OCI-LY1 (cell line): ENCODE results near the gene DELE1.

Experiments used
- H2AFZ ChIP-seq: fragments of 200-600 bp; sonication (generic), shearing (Covaris generic); 2 replicates; pipeline ENCODE4 v1.6.0; 2014; ENCODE audit warnings: antibody characterized with exemption, mild to moderate bottlenecking, low read length
- H3F3A ChIP-seq: fragments of 200-600 bp; sonication (generic), shearing (Covaris generic); 2 replicates; pipeline ENCODE4 v1.6.0; 2014; ENCODE audit warnings: mild to moderate bottlenecking, antibody characterized with exemption, low read length, moderate library complexity; ENCODE audit not compliant: insufficient read depth
- H3K27ac ChIP-seq: fragments of 200-600 bp; sonication (generic); 2 replicates; pipeline ENCODE4 v1.5.1; 2014; ENCODE audit warnings: low read length, mixed run types, mild to moderate bottlenecking, low read depth; ENCODE audit not compliant: poor library complexity, severe bottlenecking
- H3K27me3 ChIP-seq: fragments of 200-600 bp; sonication (generic); 2 replicates; pipeline ENCODE4 v1.6.0; 2014; ENCODE audit warnings: antibody characterized with exemption, mild to moderate bottlenecking, low read length, moderate library complexity; ENCODE audit not compliant: insufficient read depth
- H3K36me3 ChIP-seq: fragments of 200-600 bp; sonication (generic); 2 replicates; pipeline ENCODE4 v1.6.1; 2014; ENCODE audit warnings: mild to moderate bottlenecking, antibody characterized with exemption, low read length, moderate library complexity, mixed read lengths; ENCODE audit not compliant: insufficient read depth
- H3K4me1 ChIP-seq: fragments of 200-600 bp; sonication (generic); 2 replicates; pipeline ENCODE4 v1.5.1; 2014; ENCODE audit warnings: mild to moderate bottlenecking, low read length, moderate library complexity; ENCODE audit not compliant: insufficient read depth, severe bottlenecking
- H3K4me2 ChIP-seq: fragments of 200-600 bp; sonication (generic), shearing (Covaris generic); 2 replicates; pipeline ENCODE4 v1.6.1; 2014; ENCODE audit warnings: low read length
- H3K4me3 ChIP-seq: fragments of 200-600 bp; sonication (generic); 2 replicates; pipeline ENCODE4 v1.5.1; 2014; ENCODE audit warnings: low read length, low read depth, mild to moderate bottlenecking, mixed read lengths; ENCODE audit not compliant: poor library complexity, severe bottlenecking
- H3K79me2 ChIP-seq: fragments of 200-600 bp; shearing (Covaris generic); 2 replicates; pipeline ENCODE4 v1.6.1; 2016; ENCODE audit warnings: mixed run types, low read length, mixed read lengths; ENCODE audit not compliant: insufficient read depth
- H3K9ac ChIP-seq: fragments of 200-600 bp; sonication (generic), shearing (Covaris generic); 2 replicates; pipeline ENCODE4 v1.6.1; 2014; ENCODE audit warnings: mild to moderate bottlenecking, low read length, mixed read lengths
- H3K9me2 ChIP-seq: fragments of 200-600 bp; sonication (generic), shearing (Covaris generic); 2 replicates; pipeline ENCODE4 v1.6.1; 2014; ENCODE audit warnings: low read depth, mild to moderate bottlenecking, low read length, mixed read lengths
- H3K9me3 ChIP-seq: fragments of 200-600 bp; shearing (Covaris generic); 2 replicates; pipeline ENCODE4 v1.6.1; 2014; ENCODE audit warnings: low read length, mixed read lengths
- H4K20me1 ChIP-seq: fragments of 200-600 bp; sonication (generic), shearing (Covaris generic); 2 replicates; pipeline ENCODE4 v1.6.0; 2016; ENCODE audit warnings: mild to moderate bottlenecking, low read length; ENCODE audit not compliant: insufficient read depth
- EZH2 ChIP-seq: fragments of 200-600 bp; sonication (generic), shearing (Covaris generic); IDR thresholded peaks from 2 replicates; pipeline ENCODE4 v1.8.0; 2017; ENCODE audit warnings: borderline replicate concordance, mixed run types, mild to moderate bottlenecking, antibody characterized with exemption, low read length, moderate library complexity, mixed read lengths
- TF ChIP-seq, protein P1 (sequence below): fragments of 200-600 bp; sonication (generic), shearing (Covaris generic); IDR thresholded peaks from 2 replicates; pipeline ENCODE4 v1.5.1; 2017; ENCODE audit warnings: mild to moderate bottlenecking, antibody characterized with exemption, low read length, moderate library complexity, mixed read lengths

Gene DELE1

GRCh38 chr5:141931694-141932093, 8.0 kb downstream of the DELE1 start:
- no peaks in the 10 kb centered on the region for H4K20me1 ChIP-seq
- H3K9ac ChIP-seq = no peak overlapping the region
- H3F3A ChIP-seq = no peaks in the 10 kb centered on the region
- H3K36me3 ChIP-seq = peaks cover 77% of the 10 kb centered on the region
- H3K27me3 ChIP-seq = no peaks in the 10 kb centered on the region
- no peaks in the 10 kb centered on the region for H3K9me3 ChIP-seq
- TF ChIP-seq, protein P1, sequence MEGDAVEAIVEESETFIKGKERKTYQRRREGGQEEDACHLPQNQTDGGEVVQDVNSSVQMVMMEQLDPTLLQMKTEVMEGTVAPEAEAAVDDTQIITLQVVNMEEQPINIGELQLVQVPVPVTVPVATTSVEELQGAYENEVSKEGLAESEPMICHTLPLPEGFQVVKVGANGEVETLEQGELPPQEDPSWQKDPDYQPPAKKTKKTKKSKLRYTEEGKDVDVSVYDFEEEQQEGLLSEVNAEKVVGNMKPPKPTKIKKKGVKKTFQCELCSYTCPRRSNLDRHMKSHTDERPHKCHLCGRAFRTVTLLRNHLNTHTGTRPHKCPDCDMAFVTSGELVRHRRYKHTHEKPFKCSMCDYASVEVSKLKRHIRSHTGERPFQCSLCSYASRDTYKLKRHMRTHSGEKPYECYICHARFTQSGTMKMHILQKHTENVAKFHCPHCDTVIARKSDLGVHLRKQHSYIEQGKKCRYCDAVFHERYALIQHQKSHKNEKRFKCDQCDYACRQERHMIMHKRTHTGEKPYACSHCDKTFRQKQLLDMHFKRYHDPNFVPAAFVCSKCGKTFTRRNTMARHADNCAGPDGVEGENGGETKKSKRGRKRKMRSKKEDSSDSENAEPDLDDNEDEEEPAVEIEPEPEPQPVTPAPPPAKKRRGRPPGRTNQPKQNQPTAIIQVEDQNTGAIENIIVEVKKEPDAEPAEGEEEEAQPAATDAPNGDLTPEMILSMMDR = no peak
- no peak overlapping the region for H3K27ac ChIP-seq
- no peak overlapping the region for H3K4me2 ChIP-seq
- no peaks in the 10 kb centered on the region for H3K4me1 ChIP-seq
- no peak overlapping the region for H3K4me3 ChIP-seq
- H3K79me2 ChIP-seq = no peaks in the 10 kb centered on the region
- H2AFZ ChIP-seq = no peak overlapping the region
- H3K9me2 ChIP-seq = no peaks in the 10 kb centered on the region

- Histone ChIP-seq H3K4me3 (no peak overlapping the region), H3K27ac (no peak overlapping the region), H3K36me3 (peaks cover 75% of the 10 kb centered on the region)
Measured at GRCh38 chr5:141933151-141933550, 9.5 kb downstream of the DELE1 start.

DNA sequence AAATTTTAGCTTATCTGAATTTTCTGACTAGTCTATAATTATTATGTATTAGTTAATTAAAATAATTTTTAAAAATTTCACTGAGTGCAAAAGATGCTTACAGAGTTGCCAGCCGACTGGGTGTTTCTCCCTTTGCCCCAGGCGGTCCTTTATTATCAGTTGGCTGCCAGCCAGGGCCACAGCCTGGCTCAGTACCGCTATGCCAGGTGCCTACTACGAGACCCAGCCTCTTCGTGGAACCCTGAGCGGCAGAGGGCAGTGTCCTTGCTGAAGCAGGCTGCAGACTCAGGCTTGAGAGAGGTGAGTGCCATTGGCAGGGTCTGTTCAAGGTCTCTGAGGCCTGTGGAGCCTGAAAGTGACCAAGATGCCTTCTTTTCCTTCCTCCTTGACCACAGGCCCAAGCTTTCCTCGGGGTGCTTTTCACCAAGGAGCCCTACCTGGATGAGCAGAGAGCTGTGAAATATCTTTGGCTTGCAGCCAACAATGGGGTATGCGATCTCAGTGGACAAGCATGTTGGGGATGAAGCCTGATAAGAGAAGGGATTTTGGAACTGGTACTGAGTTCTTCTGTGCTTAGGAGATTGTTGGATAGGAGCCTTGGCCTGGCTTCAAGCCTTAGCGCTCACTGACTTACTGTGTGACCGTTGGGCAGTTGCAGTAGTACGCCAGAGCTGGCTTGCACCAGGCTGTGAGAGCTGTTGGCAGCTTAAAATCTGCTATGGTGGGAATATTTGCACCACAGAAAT, 10.6 kb downstream of the DELE1 start:
- Histone ChIP-seq H3K9ac (no peak overlapping the region), H4K20me1 (no peaks in the 10 kb centered on the region)

More at GRCh38 chr5:141933151-141933550, 9.5 kb downstream of the DELE1 start:
- Histone ChIP-seq H3K79me2 (no peaks in the 10 kb centered on the region), H3K4me2 (no peak overlapping the region), H3K9ac (no peak overlapping the region), H3K4me1 (no peaks in the 10 kb centered on the region), H3K9me3 (no peaks in the 10 kb centered on the region), H3F3A (no peaks in the 10 kb centered on the region), H2AFZ (no peak overlapping the region), H4K20me1 (no peaks in the 10 kb centered on the region), H3K27me3 (no peaks in the 10 kb centered on the region), H3K9me2 (no peaks in the 10 kb centered on the region)
- TF ChIP-seq EZH2 = no peak
- TF ChIP-seq, protein P1 = no peak

More for the DNA sequence above, 10.6 kb downstream of the DELE1 start:
- H3K36me3 ChIP-seq = peaks cover 72% of the 10 kb centered on the region
- no peak overlapping the region for H3K4me3 ChIP-seq
- H3K27ac ChIP-seq = no peak overlapping the region
- no peaks in the 10 kb centered on the region for H3K79me2 ChIP-seq
- no peak for TF ChIP-seq EZH2
- TF ChIP-seq, protein P1 = no peak
- no peaks in the 10 kb centered on the region for H3F3A ChIP-seq
- H3K9me3 ChIP-seq = no peaks in the 10 kb centered on the region
- no peaks in the 10 kb centered on the region for H3K9me2 ChIP-seq
- H3K27me3 ChIP-seq = no peaks in the 10 kb centered on the region
- no peaks in the 10 kb centered on the region for H3K4me1 ChIP-seq
- H2AFZ ChIP-seq = no peak overlapping the region
- H3K4me2 ChIP-seq = no peak overlapping the region
